IPS-18c (cell line): ENCODE results near the gene RGS6.
"Not testable (repeated sequence)": the region's sequence is repeated elsewhere in the genome, so short reads cannot be mapped to it uniquely, and the experiment has no call there.

Experiments
- H3K4me3 ChIP-seq: 2 replicates; pipeline ENCODE4 v1.7.0; 2013; ENCODE audit warnings: low read depth, mild to moderate bottlenecking, low read length, moderate library complexity; ENCODE audit not compliant: insufficient read depth
- H3K9me3 ChIP-seq: one replicate; pipeline ENCODE4 v1.6.1; 2013; ENCODE audit warnings: mild to moderate bottlenecking, low read length, moderate library complexity; ENCODE audit not compliant: control insufficient read depth, insufficient read depth

The RGS6 gene

DNA sequence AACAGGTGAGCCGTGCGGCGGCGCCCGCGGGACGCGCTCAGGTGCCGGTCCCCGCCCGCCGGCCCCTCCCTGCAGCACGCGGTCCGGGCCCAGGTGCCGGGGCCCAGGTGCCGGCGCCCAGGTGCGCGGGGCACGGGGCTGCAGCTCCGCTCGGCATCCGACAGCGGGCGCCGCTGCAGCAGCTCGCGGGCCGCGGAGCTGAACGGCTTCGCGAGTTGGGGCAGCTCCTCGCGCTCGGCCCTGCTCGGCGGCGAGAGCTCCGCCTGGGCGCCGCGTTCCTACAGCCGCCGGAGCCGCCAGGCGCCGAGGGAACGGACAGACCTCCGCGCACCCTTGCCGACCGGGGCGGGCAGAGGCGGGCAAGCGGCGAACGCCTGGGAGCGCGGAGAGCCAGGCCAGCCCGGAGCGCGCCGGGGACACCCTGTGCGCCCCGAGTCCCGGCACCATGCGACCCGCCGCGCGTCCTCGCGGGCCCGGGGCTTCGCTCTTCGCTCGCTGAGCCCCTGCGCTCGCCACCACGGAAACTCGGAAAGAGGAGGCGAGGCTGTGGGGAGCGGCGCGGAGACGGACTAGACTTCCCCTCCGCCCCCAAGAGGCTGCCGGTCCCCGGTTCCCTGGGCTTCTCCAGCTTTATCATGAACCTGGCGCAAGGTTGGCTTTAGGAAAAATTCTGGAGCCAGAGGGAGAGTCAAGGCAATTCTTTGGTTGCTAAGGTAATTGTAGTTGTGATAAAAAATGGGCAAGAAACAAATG, at the start of gene RGS6:
Gene RGS6 (plus strand): TSS at position 201 of the 753 bp plus-strand sequence.
- Histone ChIP-seq H3K4me3 (peak within 1 kb of the TSS; percentile 57), H3K9me3 (no peaks in the 10 kb centered on the region)

DNA sequence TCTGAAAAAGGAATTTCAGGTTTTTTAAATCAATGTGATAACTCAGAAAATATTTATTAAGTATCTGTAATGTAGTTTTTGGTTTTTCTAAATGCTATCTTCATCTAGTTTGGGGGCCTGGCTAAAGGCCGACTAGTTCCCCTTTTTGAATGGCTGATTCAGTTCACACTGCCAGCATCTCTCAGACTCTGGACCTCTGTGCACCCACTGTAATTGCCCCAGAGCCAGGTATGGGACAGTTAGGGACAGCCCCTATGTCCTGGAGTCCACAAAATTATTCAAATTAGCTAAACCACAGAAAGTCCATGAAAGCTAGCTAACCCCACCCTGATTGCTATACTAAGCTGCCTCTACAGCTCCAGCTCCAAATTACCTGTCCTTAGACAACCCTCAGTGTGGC, 49.1 kb upstream of the RGS6 start:
- H3K9me3 ChIP-seq: peaks cover 7% of the 10 kb centered on the region

DNA sequence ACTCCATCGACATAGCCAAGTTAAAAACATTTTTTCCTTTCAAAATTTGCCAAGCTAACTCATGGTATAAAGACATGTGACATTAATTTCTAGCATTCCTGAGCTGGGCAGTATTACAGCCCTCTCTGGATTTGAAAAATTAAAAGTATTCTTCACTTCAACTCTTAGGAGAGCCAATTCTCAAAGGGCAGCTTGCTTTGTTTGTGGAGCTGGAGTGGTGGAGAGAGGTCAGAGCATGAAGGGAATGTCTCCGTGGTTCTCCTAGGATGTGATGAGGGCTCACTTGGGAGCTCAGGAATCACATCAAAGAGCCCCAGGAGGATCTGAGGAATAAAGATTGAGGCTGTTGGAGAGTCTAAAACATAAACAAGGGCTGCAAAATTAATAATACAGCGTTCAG, 46.9 kb upstream of the RGS6 start:
- no peak overlapping the region for H3K4me3 ChIP-seq
- peaks cover 2% of the 10 kb centered on the region for H3K9me3 ChIP-seq

More for the DNA sequence above, 49.1 kb upstream of the RGS6 start:
- no peak overlapping the region for H3K4me3 ChIP-seq

DNA sequence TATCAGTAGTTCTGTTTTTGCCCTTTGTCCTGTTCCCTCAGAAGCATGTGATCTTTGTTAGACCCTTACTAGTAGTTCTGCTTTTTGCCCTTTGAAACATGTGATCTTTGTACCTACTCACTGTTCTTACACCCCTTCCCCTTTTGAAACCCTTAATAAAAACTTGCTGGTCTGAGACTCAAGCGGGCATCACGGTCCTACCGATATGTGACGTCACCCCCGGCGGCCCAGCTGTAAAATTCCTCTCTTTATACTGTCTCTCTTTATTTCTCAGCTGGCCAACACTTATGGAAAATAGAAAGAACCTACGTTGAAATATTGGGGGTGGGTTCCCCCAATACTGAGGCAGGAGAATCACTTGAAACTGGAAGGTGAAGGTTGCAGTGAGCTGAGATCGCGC, 44.4 kb upstream of the RGS6 start:
- not testable (repeated sequence) for H3K4me3 ChIP-seq, H3K9me3 ChIP-seq

- Histone ChIP-seq H3K9me3 (peaks cover 2% of the 10 kb centered on the region), H3K4me3 (no peak overlapping the region)
These were observed 41.7 kb upstream of the RGS6 start for GRCh38 chr14:71890541-71890940.

DNA sequence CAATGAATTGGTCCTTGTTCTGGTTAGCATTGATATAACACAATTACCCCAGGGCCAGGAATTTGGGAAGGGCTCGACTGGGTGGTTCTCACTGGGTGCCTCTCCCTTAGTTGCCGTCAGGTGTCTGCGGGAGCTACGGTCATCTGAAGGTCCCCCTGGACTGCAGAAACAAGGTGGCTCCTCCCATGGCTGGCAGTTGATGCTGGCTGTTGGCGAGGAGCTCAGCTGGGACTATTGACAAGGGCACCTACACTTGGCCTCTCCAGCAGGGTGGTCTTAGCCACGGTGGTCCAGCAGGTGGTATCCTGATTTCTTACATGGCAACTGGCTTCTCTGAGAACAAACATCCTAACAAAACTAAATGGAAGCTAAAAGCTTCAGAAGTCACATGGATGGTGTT, 41.0 kb upstream of the RGS6 start:
- Histone ChIP-seq H3K4me3 (no peak overlapping the region), H3K9me3 (peaks cover 2% of the 10 kb centered on the region)

- Histone ChIP-seq H3K9me3 (peaks cover 2% of the 10 kb centered on the region), H3K4me3 (no peak overlapping the region; the same call in 1 of the 2 replicates)
These were observed 40.3 kb upstream of the RGS6 start for GRCh38 chr14:71891970-71892369.

DNA sequence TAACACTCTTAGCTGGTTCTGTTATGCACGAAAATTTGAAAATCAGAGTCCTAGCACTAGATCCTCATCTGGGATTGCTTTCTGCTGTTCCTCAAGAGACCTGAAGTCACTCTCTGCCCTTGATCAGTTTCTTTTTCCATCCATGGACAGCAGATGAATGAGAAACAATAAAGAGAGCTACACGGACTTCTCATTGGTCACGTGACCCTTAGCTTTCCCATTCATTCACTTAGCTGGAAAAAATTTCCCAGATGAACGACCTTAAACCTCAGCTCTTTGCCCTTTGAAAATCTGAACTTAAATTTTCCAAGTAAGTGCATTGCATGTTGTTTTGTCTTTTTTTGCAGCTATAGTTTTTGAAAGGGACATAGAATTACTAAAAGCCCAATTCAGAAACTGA, 27.2 kb upstream of the RGS6 start:
- no peaks in the 10 kb centered on the region for H3K9me3 ChIP-seq
- no peak overlapping the region for H3K4me3 ChIP-seq

GRCh38 chr14:71905860-71906259, 26.4 kb upstream of the RGS6 start:
- Histone ChIP-seq H3K9me3 (no peaks in the 10 kb centered on the region), H3K4me3 (no peak overlapping the region)

DNA sequence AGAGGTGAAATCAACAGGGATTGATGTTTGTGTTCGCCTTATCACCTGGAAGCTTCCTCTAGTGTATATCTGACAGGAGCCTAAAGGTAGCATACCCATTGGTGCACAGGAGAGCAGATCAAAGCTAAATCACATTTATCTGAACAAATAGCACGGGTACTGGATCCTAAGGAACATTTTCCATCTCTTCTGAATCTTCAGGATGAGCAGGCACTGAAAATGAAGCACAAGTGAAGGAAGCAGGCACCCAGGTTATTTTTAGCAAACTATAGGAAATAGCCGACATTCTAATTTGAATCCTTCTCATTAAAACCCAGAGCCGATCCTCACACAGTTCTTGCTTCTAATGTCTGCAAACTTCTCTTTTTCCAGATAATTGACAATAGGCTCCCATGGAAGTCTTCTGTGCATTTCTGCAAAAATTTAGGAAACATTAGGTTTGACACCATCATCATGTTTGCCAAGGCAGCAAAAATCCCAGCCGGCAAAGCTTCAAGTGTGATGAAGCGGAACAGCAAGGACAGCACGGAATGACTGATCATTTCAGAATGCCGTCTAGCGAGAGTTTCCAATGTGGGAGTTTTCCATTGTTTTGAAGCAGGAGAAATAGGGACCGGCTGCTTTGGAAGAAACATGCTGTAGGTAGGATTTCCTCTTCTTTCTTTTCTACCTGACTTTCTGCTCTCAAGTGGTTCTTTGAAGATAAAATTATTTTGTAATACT, 24.3 kb upstream of the RGS6 start:
- Histone ChIP-seq H3K4me3 (no peak overlapping the region), H3K9me3 (no peaks in the 10 kb centered on the region)

DNA sequence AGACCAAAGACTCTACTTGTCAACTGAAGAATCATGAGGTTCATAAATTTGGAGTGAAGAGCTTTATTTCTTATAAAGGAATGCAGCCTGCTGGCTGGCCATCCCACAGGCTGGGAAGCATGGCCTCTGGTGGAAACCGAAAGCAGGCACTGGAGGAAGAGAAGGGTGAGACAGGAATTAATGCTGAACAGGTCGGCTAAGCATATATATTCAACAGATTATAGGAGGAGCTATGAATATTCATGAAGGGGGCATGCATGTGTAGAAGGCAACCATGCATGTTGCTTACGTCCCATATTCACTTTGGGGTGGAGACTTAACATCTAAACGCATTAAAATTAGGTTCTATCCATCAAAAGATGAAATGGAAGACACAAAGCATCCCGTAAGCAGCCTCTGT, 20.6 kb upstream of the RGS6 start:
- H3K4me3 ChIP-seq: no peak overlapping the region

GRCh38 chr14:71913342-71913741, 18.9 kb upstream of the RGS6 start:
- no peaks in the 10 kb centered on the region for H3K9me3 ChIP-seq
- H3K4me3 ChIP-seq: no peak overlapping the region

More for the DNA sequence above, 20.6 kb upstream of the RGS6 start:
- no peaks in the 10 kb centered on the region for H3K9me3 ChIP-seq

DNA sequence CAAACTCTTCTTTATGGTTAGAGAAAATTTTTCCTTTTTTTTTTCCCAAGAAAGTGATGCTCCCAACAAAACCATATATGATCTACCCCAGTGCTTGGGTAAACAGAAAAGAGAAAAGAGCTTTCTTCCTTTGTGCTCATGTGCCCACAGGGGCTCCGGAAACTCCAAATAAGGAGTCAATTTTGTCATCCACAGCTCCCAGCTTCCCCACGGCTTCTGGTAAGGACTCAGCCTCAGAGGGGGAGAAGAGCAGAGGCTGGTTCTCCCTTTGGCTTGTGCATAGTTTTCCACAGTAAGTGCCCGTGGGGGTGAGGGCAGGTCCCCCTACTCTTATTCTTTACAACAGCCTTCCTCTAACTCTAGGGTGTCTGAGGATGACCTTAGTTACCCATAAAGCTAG, 13.3 kb upstream of the RGS6 start:
- no peaks in the 10 kb centered on the region for H3K9me3 ChIP-seq
- H3K4me3 ChIP-seq: no peak overlapping the region

- no peak overlapping the region for H3K4me3 ChIP-seq
These were observed 8.7 kb upstream of the RGS6 start for GRCh38 chr14:71923513-71923912.

GRCh38 chr14:71931492-71932228, 569 bp upstream of the RGS6 start:
- peak overlapping the region; percentile 57; the same call in 1 of the 2 replicates for H3K4me3 ChIP-seq

More at GRCh38 chr14:71923513-71923912, 8.7 kb upstream of the RGS6 start:
- H3K9me3 ChIP-seq: no peaks in the 10 kb centered on the region

GRCh38 chr14:71933001-71933587, 865 bp downstream of the RGS6 start:
- peak overlapping the region; percentile 57 for H3K4me3 ChIP-seq
- H3K9me3 ChIP-seq: no peaks in the 10 kb centered on the region

More at GRCh38 chr14:71931492-71932228, 569 bp upstream of the RGS6 start:
- no peaks in the 10 kb centered on the region for H3K9me3 ChIP-seq

DNA sequence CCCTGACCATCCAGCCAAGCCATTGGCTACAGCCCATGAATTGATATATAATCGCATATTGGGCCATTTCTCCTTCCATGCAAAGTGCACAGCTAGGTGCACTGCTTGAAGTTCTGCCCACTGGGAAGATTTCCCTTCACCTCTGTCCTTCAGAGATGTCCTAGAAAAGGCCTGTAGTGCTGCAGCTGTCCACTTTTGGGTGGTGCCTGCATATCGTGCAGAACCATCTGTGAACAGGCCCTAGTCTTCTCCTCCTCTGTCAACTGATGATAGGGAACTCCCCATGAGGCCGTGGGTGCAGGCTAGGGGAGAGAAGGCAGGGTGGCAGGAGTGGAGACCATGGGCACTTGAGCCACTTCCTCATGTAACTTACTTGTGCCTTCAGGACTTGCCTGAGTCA, 6.0 kb downstream of the RGS6 start:
- H3K9me3 ChIP-seq, H3K4me3 ChIP-seq: not testable (repeated sequence)
